NCI-H2029 (cell line): ENCODE data around the gene DZIP1.
A peak's percentile ranks its signal among the peaks of the same experiment; 100 is the strongest.
"Not testable (repeated sequence)": the region's sequence is repeated elsewhere in the genome, so short reads cannot be mapped to it uniquely, and the experiment has no call there.

Experiments used
- DNase-seq: peaks from one replicate; lab custom pipeline; 2025; lab: John Stamatoyannopoulos, UW

The DZIP1 gene

DNA sequence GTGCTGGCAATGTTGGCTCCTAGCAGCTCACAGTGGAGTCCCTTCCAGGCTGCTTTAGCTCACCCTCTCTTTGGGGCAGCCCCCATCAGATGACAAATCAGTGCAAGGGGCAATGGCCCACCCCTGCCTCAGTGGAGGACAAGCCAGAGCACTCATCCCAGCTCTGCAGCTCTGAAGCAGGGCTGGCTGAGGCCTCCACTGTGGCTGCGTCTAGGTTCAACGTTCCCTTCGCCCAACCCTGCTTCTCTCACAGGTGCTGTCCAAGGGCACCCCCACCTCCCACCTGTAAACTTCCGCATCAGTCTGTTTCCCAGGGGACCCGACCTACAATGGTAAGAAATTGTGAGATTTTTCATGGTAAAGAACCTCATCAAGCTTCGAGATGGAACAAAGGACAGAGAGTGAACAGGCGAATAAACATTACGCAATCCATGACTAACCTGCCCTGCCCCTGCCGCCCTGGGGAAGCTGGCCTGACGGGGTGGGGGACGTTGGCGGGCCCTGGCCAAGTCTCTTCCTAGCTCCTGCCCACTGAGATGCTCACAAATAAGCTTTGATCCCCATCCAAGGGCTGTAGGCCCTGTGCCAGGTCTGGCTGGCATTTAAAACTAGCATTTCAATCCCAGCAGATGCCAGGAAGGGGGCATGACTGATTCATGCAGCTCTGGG, 40.5 kb downstream of the DZIP1 start:
- peak; percentile 27 for DNase-seq

GRCh38 chr13:95601906-95602305, 42.6 kb downstream of the DZIP1 start:
- no peak for DNase-seq

DNA sequence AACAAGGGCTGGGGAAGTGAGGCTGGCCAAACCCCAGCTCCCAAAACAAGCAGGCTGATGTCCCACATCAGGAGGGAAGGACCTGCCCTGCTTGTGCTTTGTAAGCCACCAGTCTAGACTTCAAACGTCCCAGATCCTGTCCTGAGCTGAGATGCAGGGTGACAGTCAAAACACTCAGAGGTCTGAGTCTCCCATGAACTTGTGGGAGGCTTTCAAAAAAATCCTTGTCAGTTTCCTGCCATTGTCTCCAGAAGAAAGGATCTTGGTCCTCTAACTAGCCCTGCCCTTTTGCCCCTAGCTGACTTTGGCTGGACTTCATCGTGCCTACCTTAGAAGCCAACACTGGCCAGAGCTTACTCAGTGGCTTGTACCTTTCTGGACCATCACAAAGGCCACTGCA, 43.3 kb downstream of the DZIP1 start:
- no peak for DNase-seq

GRCh38 chr13:95596701-95597100, 47.8 kb downstream of the DZIP1 start:
- DNase-seq = no peak

- no peak for DNase-seq
Measured at GRCh38 chr13:95593462-95593861, 51.0 kb downstream of the DZIP1 start.

DNA sequence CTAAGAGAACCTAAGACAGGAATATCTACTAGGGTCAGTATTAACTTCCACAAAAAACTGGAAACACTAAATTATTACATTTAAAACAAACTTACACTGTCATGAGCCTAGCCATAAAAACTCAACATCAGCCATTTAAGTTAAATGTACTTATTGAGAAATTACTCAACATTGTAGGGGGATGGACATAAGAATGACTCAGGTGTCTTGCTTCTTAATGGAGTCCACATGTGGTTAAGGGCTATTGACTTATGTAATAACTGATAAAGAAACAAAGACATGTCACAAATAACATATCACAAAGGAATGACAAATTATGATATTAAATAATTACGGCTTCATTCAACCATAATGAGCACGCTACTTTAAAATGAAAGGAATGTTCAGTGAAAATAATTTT, 55.8 kb downstream of the DZIP1 start:
- DNase-seq = no peak

DNA sequence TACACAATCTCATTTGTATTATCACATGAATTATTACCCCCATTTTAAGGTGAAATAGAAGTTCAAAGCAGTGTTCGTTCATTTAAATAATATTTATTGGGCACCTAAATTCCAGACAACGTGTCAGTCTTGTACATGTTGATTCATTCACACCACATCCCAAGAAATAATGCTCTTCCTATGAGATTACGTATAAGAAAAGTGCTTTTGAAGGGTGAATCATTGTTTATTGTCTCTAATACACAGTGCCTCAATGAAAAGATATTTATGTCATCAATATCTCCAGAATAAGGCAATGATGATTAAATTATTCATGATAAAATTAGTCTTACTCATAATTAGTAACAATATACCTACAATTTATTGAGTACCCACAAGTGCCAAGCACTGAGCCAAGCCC, 56.4 kb downstream of the DZIP1 start:
- DNase-seq = no peak

GRCh38 chr13:95585867-95586266, 58.6 kb downstream of the DZIP1 start:
- no peak for DNase-seq

GRCh38 chr13:95579303-95579702, 65.2 kb downstream of the DZIP1 start:
- no peak for DNase-seq

DNA sequence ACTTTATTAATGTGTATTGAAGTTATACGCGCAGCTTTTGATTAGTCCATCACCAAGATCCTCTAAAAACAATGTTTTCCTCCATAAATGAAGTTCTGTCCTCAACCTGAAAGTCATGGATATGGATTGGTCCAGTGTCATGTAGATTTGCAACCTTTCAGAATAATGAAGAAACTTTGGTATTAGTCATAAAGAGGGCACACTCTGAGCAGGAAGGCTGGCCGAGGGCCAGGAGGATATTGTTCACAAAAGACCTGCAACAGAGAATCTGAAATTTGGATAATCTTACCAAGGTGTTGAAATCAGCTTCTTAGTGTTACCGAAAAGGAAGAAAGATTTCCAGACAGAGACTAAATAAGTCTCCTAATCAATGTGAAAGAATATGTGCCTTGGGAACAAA, 71.3 kb downstream of the DZIP1 start:
- DNase-seq = no peak

GRCh38 chr13:95571941-95572340, 72.6 kb downstream of the DZIP1 start:
- DNase-seq = no peak

DNA sequence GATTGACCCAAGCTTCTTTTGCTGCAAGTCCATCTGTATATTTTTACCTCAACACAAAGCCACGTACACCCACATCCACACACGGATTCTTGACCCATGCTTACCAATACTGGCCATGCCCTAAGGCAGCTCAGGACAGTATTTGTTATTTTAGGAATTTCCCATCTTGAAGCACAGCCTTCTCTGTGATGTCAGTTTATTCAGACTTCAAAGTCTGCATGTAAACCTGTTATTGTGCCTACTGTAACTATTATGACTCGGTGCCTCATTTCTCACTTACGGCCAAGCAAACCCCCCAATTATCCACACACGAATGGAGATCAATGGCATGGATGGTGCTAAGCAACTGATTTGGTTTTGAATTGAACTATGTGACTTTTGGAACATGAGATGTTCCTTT, 74.5 kb downstream of the DZIP1 start:
- DNase-seq = no peak

DNA sequence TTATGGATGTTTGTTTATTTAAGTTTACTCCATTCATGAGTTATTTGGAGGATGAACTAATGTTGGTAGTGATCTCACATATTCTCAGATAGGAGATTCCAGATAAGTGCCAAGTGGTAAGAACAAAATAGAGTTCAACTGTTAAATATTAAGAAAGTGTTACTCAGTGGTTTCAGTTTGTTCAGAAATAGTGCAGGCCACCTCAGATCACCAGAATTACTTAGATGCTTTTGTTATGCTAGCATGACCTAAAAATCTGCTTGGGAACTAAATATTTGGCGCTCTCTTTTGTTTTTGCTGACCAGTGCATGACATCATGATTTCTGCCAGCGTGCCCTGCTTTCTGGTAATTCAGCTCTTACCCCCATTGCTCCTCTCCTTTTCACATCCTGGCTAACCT, 76.4 kb downstream of the DZIP1 start:
- DNase-seq = no peak

GRCh38 chr13:95565758-95566157, 78.7 kb downstream of the DZIP1 start:
- not testable (repeated sequence) for DNase-seq

- DNase-seq = no peak
Measured at GRCh38 chr13:95564733-95565291, 79.7 kb downstream of the DZIP1 start.

GRCh38 chr13:95564091-95564490, 80.4 kb downstream of the DZIP1 start:
- no peak for DNase-seq

DNA sequence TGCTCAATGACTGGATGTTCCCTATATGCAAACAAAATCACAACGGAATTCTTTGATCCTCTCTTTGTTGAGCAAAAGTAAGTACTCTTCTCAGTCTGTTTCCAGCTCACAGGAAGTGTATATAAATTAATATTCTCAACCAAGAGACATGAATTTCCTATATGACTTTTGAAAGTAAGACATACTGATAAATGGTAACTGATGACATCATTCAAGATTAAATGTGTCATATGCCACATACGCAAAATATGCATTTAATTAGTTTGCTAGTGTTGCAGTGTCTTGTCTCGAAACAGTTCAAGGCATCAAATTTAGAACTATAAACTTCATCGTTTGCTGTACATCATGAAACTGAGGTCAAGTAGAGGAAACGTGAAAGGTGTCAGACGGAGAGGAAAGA, 84.1 kb downstream of the DZIP1 start:
- no peak for DNase-seq

DNA sequence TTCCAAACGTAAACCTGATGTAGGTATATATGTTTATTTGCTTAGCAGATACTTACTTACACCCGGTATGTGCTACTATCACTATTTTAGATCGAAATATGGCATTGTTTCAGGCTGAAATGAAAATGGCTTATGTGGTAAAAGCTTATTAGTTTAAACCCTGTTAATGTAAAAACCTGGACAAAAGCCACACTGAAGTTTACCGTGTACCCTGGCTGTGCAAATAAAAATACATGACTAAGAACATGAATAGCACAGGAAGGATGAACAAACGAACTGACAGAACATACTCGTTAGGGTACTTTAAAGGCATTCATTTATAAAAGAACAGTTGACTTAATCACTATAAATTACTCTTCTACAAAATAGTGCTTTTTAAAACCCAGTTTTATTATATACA, 85.4 kb downstream of the DZIP1 start:
- no peak for DNase-seq

- DNase-seq = no peak
Measured at GRCh38 chr13:95557013-95557412, 87.5 kb downstream of the DZIP1 start.

GRCh38 chr13:95553581-95554385, 90.7 kb downstream of the DZIP1 start:
- no peak for DNase-seq

GRCh38 chr13:95552539-95553441, 91.7 kb downstream of the DZIP1 start, which contains the start of gene CLDN10:
Gene CLDN10 (plus strand): TSS chr13:95552720. CDS start chr13:95552754, 34 bp downstream.
- DNase-seq = no peak

- DNase-seq = no peak
Measured at GRCh38 chr13:95552208-95552538, 92.3 kb downstream of the DZIP1 start.
